IMR-90 (cell line): ENCODE data around the gene EPHB1.

Experiments used
- MXI1 ChIP-seq: IDR thresholded peaks from 2 replicates; pipeline ENCODE4 v1.6.1; 2012; ENCODE audit warnings: low read depth, mild to moderate bottlenecking, low read length, moderate library complexity, borderline replicate concordance
- POLR2A ChIP-seq: IDR thresholded peaks from 2 replicates; pipeline ENCODE4 v1.6.1; 2012; ENCODE audit warnings: mild to moderate bottlenecking, low read depth, low read length
- RAD21 ChIP-seq: IDR thresholded peaks from 2 replicates; pipeline ENCODE4 v1.6.1; 2012; ENCODE audit warnings: low read length, improper control_type of control experiment
- RCOR1 ChIP-seq: IDR thresholded peaks from 2 replicates; pipeline ENCODE4 v1.6.1; 2012; ENCODE audit warnings: mild to moderate bottlenecking, low read length, improper control_type of control experiment; ENCODE audit not compliant: insufficient replicate concordance
- RFX5 ChIP-seq: IDR thresholded peaks from 2 replicates; pipeline ENCODE4 v1.8.0; 2012; ENCODE audit warnings: low read depth, mild to moderate bottlenecking, low read length, moderate library complexity
- TF ChIP-seq, protein P1 (sequence below): conservative IDR thresholded peaks from 2 replicates; pipeline ENCODE4 v1.5.1; 2012; ENCODE audit warnings: mild to moderate bottlenecking, low read depth, low read length, improper control_type of control experiment
- TF ChIP-seq, protein P2 (sequence below): fragments of 150-350 bp; IDR thresholded peaks from 2 replicates; pipeline ENCODE4 v1.6.1; 2016; ENCODE audit warnings: low read depth, mild to moderate bottlenecking, low read length, moderate library complexity, borderline replicate concordance

DNA sequence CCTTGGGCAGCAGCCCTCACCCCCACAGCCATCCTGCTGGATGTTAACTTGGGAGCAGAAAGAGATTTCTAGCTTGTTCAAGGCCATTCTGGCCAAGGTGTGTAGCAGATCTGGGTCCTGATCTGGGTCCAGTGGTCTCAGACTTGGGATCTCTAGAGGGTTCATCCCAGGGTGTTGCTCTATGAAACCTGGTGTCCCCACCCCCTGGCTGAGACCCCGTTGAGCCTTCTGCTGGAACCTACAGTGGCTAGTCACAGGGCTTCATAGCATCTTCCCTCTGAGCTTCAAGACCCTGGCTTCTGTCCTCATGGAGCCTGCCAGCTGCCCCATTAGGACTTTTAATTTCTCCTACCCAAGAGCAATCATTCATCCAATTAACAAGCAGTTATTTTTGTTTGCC, 64.3 kb downstream of the EPHB1 start:
- no peak for TF ChIP-seq RFX5
- no peak for TF ChIP-seq POLR2A
- TF ChIP-seq, protein P1, sequence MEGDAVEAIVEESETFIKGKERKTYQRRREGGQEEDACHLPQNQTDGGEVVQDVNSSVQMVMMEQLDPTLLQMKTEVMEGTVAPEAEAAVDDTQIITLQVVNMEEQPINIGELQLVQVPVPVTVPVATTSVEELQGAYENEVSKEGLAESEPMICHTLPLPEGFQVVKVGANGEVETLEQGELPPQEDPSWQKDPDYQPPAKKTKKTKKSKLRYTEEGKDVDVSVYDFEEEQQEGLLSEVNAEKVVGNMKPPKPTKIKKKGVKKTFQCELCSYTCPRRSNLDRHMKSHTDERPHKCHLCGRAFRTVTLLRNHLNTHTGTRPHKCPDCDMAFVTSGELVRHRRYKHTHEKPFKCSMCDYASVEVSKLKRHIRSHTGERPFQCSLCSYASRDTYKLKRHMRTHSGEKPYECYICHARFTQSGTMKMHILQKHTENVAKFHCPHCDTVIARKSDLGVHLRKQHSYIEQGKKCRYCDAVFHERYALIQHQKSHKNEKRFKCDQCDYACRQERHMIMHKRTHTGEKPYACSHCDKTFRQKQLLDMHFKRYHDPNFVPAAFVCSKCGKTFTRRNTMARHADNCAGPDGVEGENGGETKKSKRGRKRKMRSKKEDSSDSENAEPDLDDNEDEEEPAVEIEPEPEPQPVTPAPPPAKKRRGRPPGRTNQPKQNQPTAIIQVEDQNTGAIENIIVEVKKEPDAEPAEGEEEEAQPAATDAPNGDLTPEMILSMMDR: no peak
- TF ChIP-seq, protein P2, sequence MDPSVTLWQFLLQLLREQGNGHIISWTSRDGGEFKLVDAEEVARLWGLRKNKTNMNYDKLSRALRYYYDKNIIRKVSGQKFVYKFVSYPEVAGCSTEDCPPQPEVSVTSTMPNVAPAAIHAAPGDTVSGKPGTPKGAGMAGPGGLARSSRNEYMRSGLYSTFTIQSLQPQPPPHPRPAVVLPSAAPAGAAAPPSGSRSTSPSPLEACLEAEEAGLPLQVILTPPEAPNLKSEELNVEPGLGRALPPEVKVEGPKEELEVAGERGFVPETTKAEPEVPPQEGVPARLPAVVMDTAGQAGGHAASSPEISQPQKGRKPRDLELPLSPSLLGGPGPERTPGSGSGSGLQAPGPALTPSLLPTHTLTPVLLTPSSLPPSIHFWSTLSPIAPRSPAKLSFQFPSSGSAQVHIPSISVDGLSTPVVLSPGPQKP: no peak
- no peak for TF ChIP-seq MXI1
- no peak for TF ChIP-seq RAD21
- TF ChIP-seq RCOR1: no peak
